Fibroblast of the aortic adventitia (primary cell): Measurements from ENCODE around the gene HABP4. TPM values are rescaled to one million over a fixed set of nuclear protein-coding genes. Genes with fewer than 3 reads are reported as not detected.

Experiments
- DNase-seq: peaks from one replicate; pipeline ENCODE4 v3.0.0-alpha.2; 2010; ENCODE audit warnings: low read depth
- H3K4me3 ChIP-seq: 2 replicates; pipeline ENCODE4 v1.5.1; 2011; ENCODE audit warnings: low read depth, mild to moderate bottlenecking, control low read depth, low read length, moderate library complexity
- CTCF ChIP-seq: IDR thresholded peaks from 2 replicates; pipeline ENCODE4 v1.5.1; 2011; ENCODE audit warnings: mild to moderate bottlenecking, low read length, control low read depth, inconsistent platforms; ENCODE audit not compliant: insufficient read depth
- total RNA-seq: library from RNA; depleted of rRNA; stranded (reverse); fragments of >200 nt; gene quantifications from 2 replicates; pipeline ENCODE4 v1.2.3, GENCODE V29; 2012; ENCODE audit warnings: low replicate concordance

Gene HABP4
- total RNA-seq, 1 donor = 16.7 TPM

GRCh38 chr9:96417051-96417586, 32.9 kb upstream of the HABP4 start:
- peak; percentile 64 for DNase-seq
- H3K4me3 ChIP-seq = peak overlapping the region; percentile 93
- peak; percentile 39 for TF ChIP-seq CTCF

DNA sequence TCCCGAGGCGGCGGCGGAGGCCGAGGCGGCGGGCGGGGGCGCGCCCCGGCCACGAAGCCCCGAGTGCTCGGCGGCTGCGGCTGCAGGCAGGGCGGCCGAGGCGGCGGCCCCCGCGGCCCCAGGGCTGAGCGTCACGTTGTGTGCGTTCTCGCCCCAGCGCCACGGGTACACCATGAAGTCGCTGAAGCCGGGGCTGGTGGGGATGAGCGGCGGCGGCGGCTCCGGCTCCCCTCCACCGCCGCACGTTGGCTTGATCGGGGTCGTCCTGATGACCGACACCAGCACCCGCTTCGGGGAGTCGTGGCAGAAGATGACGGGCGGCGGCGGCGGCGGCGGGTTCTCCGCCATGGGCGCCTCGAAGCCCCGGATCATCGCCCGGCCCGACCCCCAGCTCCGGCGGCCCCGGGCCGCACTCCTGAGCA, 32.3 kb upstream of the HABP4 start:
- DNase-seq = no peak
- peak overlapping the region; percentile 93 for H3K4me3 ChIP-seq
- no peak for TF ChIP-seq CTCF

DNA sequence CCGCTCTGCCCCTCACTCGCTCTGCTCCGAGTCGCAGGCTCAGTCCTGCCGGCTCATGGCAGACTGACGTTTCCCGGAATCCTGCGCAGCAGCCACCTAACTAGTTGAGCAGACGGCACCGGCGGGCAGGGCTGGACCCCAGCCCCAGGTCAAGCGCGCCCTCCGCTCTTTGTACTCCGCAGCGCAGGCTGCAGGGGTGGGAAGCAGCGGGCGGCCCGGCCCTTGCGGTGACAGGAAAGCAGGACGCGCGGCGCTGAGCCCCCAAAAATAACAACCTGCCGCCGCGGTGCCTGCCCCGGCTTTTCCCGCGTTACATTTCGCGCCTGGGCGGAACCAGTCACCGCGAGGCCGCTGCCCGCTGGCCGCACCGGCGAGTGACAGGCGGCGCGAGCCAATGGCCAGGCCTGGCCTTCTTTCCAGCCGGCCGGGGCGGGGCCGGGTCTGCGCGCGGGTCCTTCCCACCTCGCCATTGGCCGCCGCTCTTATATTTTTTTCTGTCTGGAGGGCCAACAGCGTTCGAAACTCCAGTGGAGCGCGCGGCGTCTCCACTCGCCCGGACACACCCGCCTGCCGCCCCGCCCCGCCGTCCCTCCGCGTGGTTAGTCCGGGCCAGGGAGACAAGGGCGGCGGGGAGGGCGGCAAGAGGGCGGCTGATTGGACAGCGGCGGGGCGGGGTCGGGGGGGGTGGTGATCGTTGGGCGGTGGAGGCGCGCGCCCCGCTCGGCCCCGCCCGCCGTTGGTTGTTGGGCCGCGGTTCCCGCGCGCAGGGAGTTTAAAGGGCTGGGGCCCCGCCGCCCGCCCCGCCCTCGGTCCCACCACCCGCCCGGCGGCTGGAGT, 31.7 kb upstream of the HABP4 start, which contains the start of gene ZNF367:
ZNF367 (minus strand) TSS at position 288 of the 837 bp plus-strand sequence. CDS start 338 bp downstream, outside the sequence.
- peak within 1 kb of the TSS; percentile 93 for H3K4me3 ChIP-seq
- TF ChIP-seq CTCF = no peak
- DNase-seq = peak; percentile 96

DNA sequence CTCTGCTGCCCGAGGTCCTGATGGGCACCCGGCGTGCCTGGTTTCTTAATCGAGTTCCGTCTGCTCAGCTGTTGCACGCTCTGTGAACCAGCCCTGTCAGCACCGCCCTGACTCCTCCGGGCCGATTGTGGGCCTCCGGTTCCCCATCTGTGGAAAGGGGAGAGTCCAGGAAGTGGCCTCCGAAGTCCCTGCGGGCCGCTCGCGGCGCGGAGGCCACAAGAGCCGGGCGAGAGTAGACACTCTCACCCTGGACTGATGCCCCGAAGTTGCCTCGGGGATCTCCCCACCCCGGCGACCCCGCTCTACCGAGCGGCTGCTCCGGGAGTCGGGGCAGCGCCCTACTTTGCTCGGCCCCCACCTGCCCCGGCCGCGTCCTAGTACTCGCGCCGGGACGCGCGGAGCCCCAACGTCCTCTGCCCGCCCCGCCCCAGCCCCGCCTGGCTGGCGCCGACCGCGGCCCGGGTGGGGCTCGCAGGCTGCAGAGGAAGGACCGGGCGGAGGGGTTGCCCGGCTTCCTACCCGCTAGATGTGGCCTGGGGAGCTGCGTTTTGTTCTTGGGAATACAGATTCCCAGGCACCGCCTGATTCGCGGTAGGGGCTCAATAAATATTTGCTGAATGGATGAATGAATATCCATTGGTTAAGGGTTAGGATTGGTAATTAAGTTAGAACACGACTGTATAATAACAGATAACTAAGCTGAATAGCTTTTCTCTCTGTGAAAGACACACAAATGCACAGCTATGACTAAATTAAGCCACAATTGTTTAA, 30.9 kb upstream of the HABP4 start:
- H3K4me3 ChIP-seq = peak overlapping the region; percentile 77
- no peak for TF ChIP-seq CTCF
- peak; percentile 40 for DNase-seq

- DNase-seq = no peak
- no peak for TF ChIP-seq CTCF
- peak overlapping the region; percentile 77 for H3K4me3 ChIP-seq
Observed at GRCh38 chr9:96419691-96419969, 30.3 kb upstream of the HABP4 start.

DNA sequence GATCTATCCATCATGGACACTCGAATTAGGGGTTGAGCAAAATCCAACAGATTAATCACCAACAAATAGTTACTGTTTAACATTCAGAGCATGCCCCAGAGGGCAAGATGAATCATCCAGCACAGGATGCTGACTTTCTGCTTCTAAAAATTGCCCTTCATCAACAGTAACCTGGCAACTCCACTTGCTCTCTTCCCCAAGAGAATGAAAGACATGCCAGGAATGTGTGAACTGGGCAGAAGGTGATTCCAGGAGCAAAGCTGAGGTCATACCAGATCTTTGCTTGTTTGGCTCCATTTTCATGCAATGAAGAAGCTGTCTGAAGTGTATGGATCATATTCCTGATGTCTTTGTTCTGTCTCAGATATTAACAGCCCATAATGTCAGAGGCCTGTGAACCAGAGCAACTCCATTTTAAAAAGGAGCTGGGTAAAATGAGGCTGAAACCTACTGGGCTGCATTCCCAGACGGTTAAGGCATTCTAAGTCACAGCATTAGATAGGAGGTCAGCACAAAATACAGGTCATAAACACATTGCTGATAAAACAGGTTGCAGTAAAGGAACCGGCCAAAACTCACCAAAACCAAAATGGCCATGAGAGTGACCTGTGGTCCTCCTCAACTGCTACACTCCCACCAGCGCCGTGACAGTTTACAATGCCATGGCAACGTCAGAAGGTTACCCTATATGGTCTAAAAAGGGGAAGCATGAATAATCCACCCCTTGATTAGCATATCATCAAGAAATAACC, 29.3 kb upstream of the HABP4 start:
- H3K4me3 ChIP-seq = no peak overlapping the region

More for the DNA sequence above, 29.3 kb upstream of the HABP4 start:
- no peak for TF ChIP-seq CTCF
- DNase-seq = peak; percentile 94
